ENCODE data around the gene FAXC. TPM values are rescaled to one million over a fixed set of nuclear protein-coding genes. Genes with fewer than 3 reads are reported as not detected.

FAXC gene
- total RNA-seq, 1 donor from 2014 or later = 2.5 TPM

GRCh38 chr6:99296261-99296660 lies 53.2 kb downstream of the FAXC start:
- Mint-ChIP-seq H3K36me3 (ENCODE audit: unreplicated experiment) (no peaks in the 10 kb centered on the region), H3K4me1 (ENCODE audit: unreplicated experiment) (no peaks in the 10 kb centered on the region), H3K27ac (ENCODE audit: unreplicated experiment) (no peak overlapping the region), H3K4me3 (ENCODE audit: unreplicated experiment) (no peak overlapping the region), H3K9me3 (ENCODE audit: unreplicated experiment) (no peaks in the 10 kb centered on the region), H3K27me3 (ENCODE audit: unreplicated experiment) (no peaks in the 10 kb centered on the region)
- no peak for DNase-seq (ENCODE audit: extremely low spot score, unreplicated experiment)
- TF ChIP-seq, protein P1, sequence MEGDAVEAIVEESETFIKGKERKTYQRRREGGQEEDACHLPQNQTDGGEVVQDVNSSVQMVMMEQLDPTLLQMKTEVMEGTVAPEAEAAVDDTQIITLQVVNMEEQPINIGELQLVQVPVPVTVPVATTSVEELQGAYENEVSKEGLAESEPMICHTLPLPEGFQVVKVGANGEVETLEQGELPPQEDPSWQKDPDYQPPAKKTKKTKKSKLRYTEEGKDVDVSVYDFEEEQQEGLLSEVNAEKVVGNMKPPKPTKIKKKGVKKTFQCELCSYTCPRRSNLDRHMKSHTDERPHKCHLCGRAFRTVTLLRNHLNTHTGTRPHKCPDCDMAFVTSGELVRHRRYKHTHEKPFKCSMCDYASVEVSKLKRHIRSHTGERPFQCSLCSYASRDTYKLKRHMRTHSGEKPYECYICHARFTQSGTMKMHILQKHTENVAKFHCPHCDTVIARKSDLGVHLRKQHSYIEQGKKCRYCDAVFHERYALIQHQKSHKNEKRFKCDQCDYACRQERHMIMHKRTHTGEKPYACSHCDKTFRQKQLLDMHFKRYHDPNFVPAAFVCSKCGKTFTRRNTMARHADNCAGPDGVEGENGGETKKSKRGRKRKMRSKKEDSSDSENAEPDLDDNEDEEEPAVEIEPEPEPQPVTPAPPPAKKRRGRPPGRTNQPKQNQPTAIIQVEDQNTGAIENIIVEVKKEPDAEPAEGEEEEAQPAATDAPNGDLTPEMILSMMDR (IDR thresholded peaks at IDR 0.05) = no peak

GRCh38 chr6:99295276-99295675 lies 54.2 kb downstream of the FAXC start:
- Mint-ChIP-seq H3K27ac (ENCODE audit: unreplicated experiment) (no peak overlapping the region), H3K36me3 (ENCODE audit: unreplicated experiment) (no peaks in the 10 kb centered on the region), H3K9me3 (ENCODE audit: unreplicated experiment) (no peaks in the 10 kb centered on the region), H3K4me1 (ENCODE audit: unreplicated experiment) (no peaks in the 10 kb centered on the region), H3K27me3 (ENCODE audit: unreplicated experiment) (no peaks in the 10 kb centered on the region), H3K4me3 (ENCODE audit: unreplicated experiment) (no peak overlapping the region)
- TF ChIP-seq, protein P1 (IDR thresholded peaks at IDR 0.05) = no peak
- DNase-seq (ENCODE audit: extremely low spot score, unreplicated experiment) = no peak

GRCh38 chr6:99294786-99295185 lies 54.7 kb downstream of the FAXC start:
- H3K9me3 Mint-ChIP-seq (ENCODE audit: unreplicated experiment) = no peaks in the 10 kb centered on the region
- TF ChIP-seq, protein P1 (IDR thresholded peaks at IDR 0.05) = no peak
- no peaks in the 10 kb centered on the region for H3K4me1 Mint-ChIP-seq (ENCODE audit: unreplicated experiment)
- no peak overlapping the region for H3K4me3 Mint-ChIP-seq (ENCODE audit: unreplicated experiment)
- no peak for DNase-seq (ENCODE audit: extremely low spot score, unreplicated experiment)
- H3K36me3 Mint-ChIP-seq (ENCODE audit: unreplicated experiment) = no peaks in the 10 kb centered on the region
- H3K27ac Mint-ChIP-seq (ENCODE audit: unreplicated experiment) = no peak overlapping the region
- H3K27me3 Mint-ChIP-seq (ENCODE audit: unreplicated experiment) = no peaks in the 10 kb centered on the region

DNA sequence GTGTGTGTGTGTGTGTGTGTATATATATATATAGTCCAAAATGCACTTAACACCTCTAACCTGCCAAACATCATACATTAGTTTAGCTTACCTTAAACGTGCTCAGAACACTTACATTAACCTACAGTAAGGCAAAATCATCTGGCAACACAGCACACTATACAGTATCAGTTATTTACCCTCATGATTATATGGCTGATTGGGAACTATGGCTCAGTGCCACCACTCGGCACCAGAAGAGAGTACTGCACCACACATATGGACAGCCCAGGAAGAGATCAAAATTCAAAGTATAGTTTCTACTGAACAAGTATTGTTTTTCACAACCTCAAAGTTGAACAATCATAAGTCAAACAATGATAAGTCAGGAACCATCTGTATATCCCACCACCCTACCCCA lies 59.8 kb downstream of the FAXC start:
- TF ChIP-seq, protein P1 (IDR thresholded peaks at IDR 0.05) = no peak
- H3K27me3 Mint-ChIP-seq (ENCODE audit: unreplicated experiment) = no peaks in the 10 kb centered on the region
- H3K4me1 Mint-ChIP-seq (ENCODE audit: unreplicated experiment) = no peaks in the 10 kb centered on the region
- H3K27ac Mint-ChIP-seq (ENCODE audit: unreplicated experiment) = no peak overlapping the region
- no peaks in the 10 kb centered on the region for H3K9me3 Mint-ChIP-seq (ENCODE audit: unreplicated experiment)
- H3K4me3 Mint-ChIP-seq (ENCODE audit: unreplicated experiment) = no peak overlapping the region
- no peaks in the 10 kb centered on the region for H3K36me3 Mint-ChIP-seq (ENCODE audit: unreplicated experiment)
- DNase-seq (ENCODE audit: extremely low spot score, unreplicated experiment) = no peak

- H3K27ac Mint-ChIP-seq (ENCODE audit: unreplicated experiment) = no peak overlapping the region
- H3K36me3 Mint-ChIP-seq (ENCODE audit: unreplicated experiment) = no peaks in the 10 kb centered on the region
- H3K27me3 Mint-ChIP-seq (ENCODE audit: unreplicated experiment) = no peaks in the 10 kb centered on the region
- no peaks in the 10 kb centered on the region for H3K4me1 Mint-ChIP-seq (ENCODE audit: unreplicated experiment)
- H3K9me3 Mint-ChIP-seq (ENCODE audit: unreplicated experiment) = no peaks in the 10 kb centered on the region
- TF ChIP-seq, protein P1 (IDR thresholded peaks at IDR 0.05) = no peak
- no peak overlapping the region for H3K4me3 Mint-ChIP-seq (ENCODE audit: unreplicated experiment)
- DNase-seq (ENCODE audit: extremely low spot score, unreplicated experiment) = no peak
Observed at GRCh38 chr6:99288668-99289067, 60.8 kb downstream of the FAXC start.
